ENCODE measurements around the gene ADRA2C.

The ADRA2C gene

DNA sequence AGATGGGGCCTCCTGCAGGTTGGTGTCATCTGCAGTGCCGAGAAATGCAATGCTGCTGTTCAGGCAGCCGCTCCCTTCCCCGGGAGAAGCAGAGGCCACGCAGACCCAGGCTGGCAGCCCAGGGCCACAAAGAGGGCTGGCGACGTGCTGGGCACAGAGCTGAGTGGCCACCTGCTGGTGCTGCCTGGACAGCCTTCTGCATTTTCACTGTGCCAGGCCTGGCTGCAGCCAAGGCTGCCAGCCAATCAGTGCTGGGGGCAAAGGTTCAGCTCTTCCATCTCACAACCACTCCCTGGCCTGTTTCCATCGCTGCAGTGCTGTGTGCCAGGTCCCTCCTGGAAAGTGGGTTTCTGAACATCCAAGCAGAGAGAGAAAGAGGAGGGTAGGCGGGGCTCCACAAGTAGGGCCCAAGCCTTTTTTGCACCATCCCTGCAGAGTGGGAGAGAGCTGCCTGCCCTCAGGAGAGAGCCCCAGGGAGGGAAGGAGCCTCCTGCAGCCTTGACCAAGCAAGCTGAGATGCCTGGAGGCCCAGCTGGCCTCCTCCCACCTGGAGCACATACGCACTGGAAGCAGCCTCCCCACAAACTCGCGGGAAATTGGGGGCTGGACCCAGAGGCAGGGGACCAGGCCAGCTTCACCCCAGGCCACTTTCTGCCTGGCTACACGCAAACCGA is 20.1 kb downstream of the ADRA2C start:
- DNase-seq (no peak), ATAC-seq (ENCODE audit: insufficient read depth, low read depth) (no peak)
- no peak for TF ChIP-seq CTCF (IDR thresholded peaks at IDR 0.05; ENCODE audit: borderline replicate concordance, extremely low read depth, low read length, poor library complexity, severe bottlenecking)
- TF ChIP-seq EZH2 (IDR thresholded peaks at IDR 0.05; ENCODE audit: borderline replicate concordance, low read depth, low read length, severe bottlenecking) = no peak
- H3K4me2 ChIP-seq (ENCODE audit: insufficient read depth, low read length) = no peak overlapping the region
- peaks cover 10% of the 10 kb centered on the region; the same call in 1 of the 2 replicates for H4K20me1 ChIP-seq (ENCODE audit: insufficient read depth, low read length)
- H3K79me2 ChIP-seq (ENCODE audit: insufficient read depth, low read length) = no peaks in the 10 kb centered on the region
- H2AFZ ChIP-seq (ENCODE audit: low read depth, low read length) = no peak overlapping the region
- H3K9me3 ChIP-seq (ENCODE audit: insufficient read depth, low read length, severe bottlenecking) = no peaks in the 10 kb centered on the region
- H3K27ac ChIP-seq (ENCODE audit: low read length) = no peak overlapping the region
- no peaks in the 10 kb centered on the region for H3K27me3 ChIP-seq (ENCODE audit: insufficient read depth, low read length, poor library complexity)
- H3K9ac ChIP-seq (ENCODE audit: low read depth, low read length) = no peak overlapping the region
- no peak overlapping the region for H3K4me3 ChIP-seq (ENCODE audit: low read depth in 1 of 2, low read length in 2 of 2)
- no peaks in the 10 kb centered on the region for H3K36me3 ChIP-seq (ENCODE audit: insufficient read depth, low read length)
- H3K4me1 ChIP-seq (ENCODE audit: insufficient read depth, low read length) = no peaks in the 10 kb centered on the region

- ATAC-seq (ENCODE audit: insufficient read depth, low read depth) (no peak), DNase-seq (no peak)
- Histone ChIP-seq H3K27ac (ENCODE audit: low read length) (no peak overlapping the region), H3K9me3 (ENCODE audit: insufficient read depth, low read length, severe bottlenecking) (no peaks in the 10 kb centered on the region), H3K9ac (ENCODE audit: low read depth, low read length) (no peak overlapping the region), H3K4me1 (ENCODE audit: insufficient read depth, low read length) (no peaks in the 10 kb centered on the region), H3K4me2 (ENCODE audit: insufficient read depth, low read length) (no peak overlapping the region), H4K20me1 (ENCODE audit: insufficient read depth, low read length) (peaks cover 15% of the 10 kb centered on the region), H3K36me3 (ENCODE audit: insufficient read depth, low read length) (no peaks in the 10 kb centered on the region), H3K27me3 (ENCODE audit: insufficient read depth, low read length, poor library complexity) (no peaks in the 10 kb centered on the region), H3K79me2 (ENCODE audit: insufficient read depth, low read length) (no peaks in the 10 kb centered on the region), H3K4me3 (ENCODE audit: low read depth in 1 of 2, low read length in 2 of 2) (no peak overlapping the region), H2AFZ (ENCODE audit: low read depth, low read length) (no peak overlapping the region)
- TF ChIP-seq EZH2 (IDR thresholded peaks at IDR 0.05; ENCODE audit: borderline replicate concordance, low read depth, low read length, severe bottlenecking) (no peak), CTCF (IDR thresholded peaks at IDR 0.05; ENCODE audit: borderline replicate concordance, extremely low read depth, low read length, poor library complexity, severe bottlenecking) (no peak)
These were observed 21.5 kb downstream of the ADRA2C start for GRCh38 chr4:3787489-3788365.

DNA sequence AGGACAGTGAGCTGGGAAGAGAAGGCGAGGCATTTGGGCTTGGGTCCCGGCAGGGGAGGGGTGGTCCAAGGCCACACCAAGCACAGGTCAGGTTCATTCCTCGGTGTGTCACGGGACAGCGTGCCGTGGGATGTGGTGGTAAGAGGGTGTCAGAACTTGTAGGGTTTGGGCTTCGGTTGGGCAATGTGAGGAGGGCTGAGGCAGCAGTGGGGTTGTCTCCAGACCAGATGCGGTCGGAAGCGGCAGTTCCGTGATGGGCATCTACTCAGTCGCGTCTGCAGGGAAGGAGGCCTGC is 22.1 kb downstream of the ADRA2C start:
- Histone ChIP-seq H3K4me1 (ENCODE audit: insufficient read depth, low read length) (no peaks in the 10 kb centered on the region), H3K27ac (ENCODE audit: low read length) (no peak overlapping the region), H3K9ac (ENCODE audit: low read depth, low read length) (no peak overlapping the region), H2AFZ (ENCODE audit: low read depth, low read length) (no peak overlapping the region), H3K79me2 (ENCODE audit: insufficient read depth, low read length) (no peaks in the 10 kb centered on the region), H3K36me3 (ENCODE audit: insufficient read depth, low read length) (no peaks in the 10 kb centered on the region), H4K20me1 (ENCODE audit: insufficient read depth, low read length) (peaks cover 15% of the 10 kb centered on the region), H3K4me3 (ENCODE audit: low read depth in 1 of 2, low read length in 2 of 2) (no peak overlapping the region), H3K9me3 (ENCODE audit: insufficient read depth, low read length, severe bottlenecking) (no peaks in the 10 kb centered on the region), H3K27me3 (ENCODE audit: insufficient read depth, low read length, poor library complexity) (no peaks in the 10 kb centered on the region), H3K4me2 (ENCODE audit: insufficient read depth, low read length) (no peak overlapping the region)
- ATAC-seq (ENCODE audit: insufficient read depth, low read depth) (no peak), DNase-seq (no peak)
- TF ChIP-seq EZH2 (IDR thresholded peaks at IDR 0.05; ENCODE audit: borderline replicate concordance, low read depth, low read length, severe bottlenecking) (no peak), CTCF (IDR thresholded peaks at IDR 0.05; ENCODE audit: borderline replicate concordance, extremely low read depth, low read length, poor library complexity, severe bottlenecking) (no peak)
